GM12892 (cell line): ENCODE measurements around the gene PCDHB11.
"Not testable (repeated sequence)": the region's sequence is repeated elsewhere in the genome, so short reads cannot be mapped to it uniquely, and the experiment has no call there.

Source experiments
- DNase-seq: peaks from one replicate; pipeline ENCODE4 v3.0.0; 2011; ENCODE audit not compliant: insufficient read length
- FAIRE-seq: peaks from 2 replicates; lab custom pipeline; 2011; peaks lifted over from hg19 to GRCh38; lab: Jason Lieb, UNC
- POLR2A ChIP-seq: IDR thresholded peaks from 2 replicates; pipeline ENCODE4 v1.6.1; 2011; ENCODE audit warnings: low read depth, low read length, control low read depth
- POLR2AphosphoS5 ChIP-seq: IDR thresholded peaks from 2 replicates; pipeline ENCODE4 v1.6.1; 2011; ENCODE audit warnings: low read depth, low read length, control low read depth
- TAF1 ChIP-seq: IDR thresholded peaks from 2 replicates; pipeline ENCODE4 v1.6.1; 2011; ENCODE audit warnings: low read depth, mild to moderate bottlenecking, control low read depth, low read length, borderline replicate concordance

The PCDHB11 gene

GRCh38 chr5:141208478-141208877 lies 9.1 kb downstream of the PCDHB11 start, which contains the start of gene PCDHB12:
TSS of gene PCDHB12 (plus strand) at chr5:141208719. CDS start at chr5:141208908, 189 bp downstream.
- FAIRE-seq = no peak
- DNase-seq = no peak
- TF ChIP-seq POLR2AphosphoS5 (no peak), TAF1 (no peak), POLR2A (no peak)

- not testable (repeated sequence) for DNase-seq, FAIRE-seq
These were observed 10.9 kb downstream of the PCDHB11 start for GRCh38 chr5:141210281-141210680.

GRCh38 chr5:141210849-141211248 lies 11.4 kb downstream of the PCDHB11 start:
- DNase-seq, FAIRE-seq: not testable (repeated sequence)

- not testable (repeated sequence) for FAIRE-seq, DNase-seq
These were observed 14.4 kb downstream of the PCDHB11 start, which contains the start of gene PCDHB13 for GRCh38 chr5:141213656-141214339. TSS of gene PCDHB13 (plus strand) at chr5:141213919. CDS start at chr5:141214124, 205 bp downstream.

GRCh38 chr5:141214583-141214982 lies 15.2 kb downstream of the PCDHB11 start:
- DNase-seq, FAIRE-seq: not testable (repeated sequence)

- FAIRE-seq, DNase-seq: not testable (repeated sequence)
These were observed 16.1 kb downstream of the PCDHB11 start for GRCh38 chr5:141215504-141215903.

- DNase-seq, FAIRE-seq: not testable (repeated sequence)
These were observed 16.6 kb downstream of the PCDHB11 start for GRCh38 chr5:141216035-141216434.

GRCh38 chr5:141223112-141223783 lies 23.8 kb downstream of the PCDHB11 start, which contains the start of gene PCDHB14:
TSS of gene PCDHB14 (plus strand) at chr5:141223343. CDS start at chr5:141223506, 163 bp downstream.
- TF ChIP-seq POLR2A (no peak), POLR2AphosphoS5 (no peak), TAF1 (no peak)
- DNase-seq (no peak), FAIRE-seq (no peak)

GRCh38 chr5:141224844-141225243 lies 25.4 kb downstream of the PCDHB11 start:
- FAIRE-seq, DNase-seq: not testable (repeated sequence)

GRCh38 chr5:141225421-141225820 lies 26.0 kb downstream of the PCDHB11 start:
- not testable (repeated sequence) for DNase-seq, FAIRE-seq

GRCh38 chr5:141234109-141234667 lies 34.8 kb downstream of the PCDHB11 start:
- FAIRE-seq = no peak
- DNase-seq = no peak
- no peak for TF ChIP-seq TAF1
- no peak for TF ChIP-seq POLR2A
- no peak for TF ChIP-seq POLR2AphosphoS5

GRCh38 chr5:141235922-141236321 lies 36.5 kb downstream of the PCDHB11 start:
- not testable (repeated sequence) for DNase-seq, FAIRE-seq

GRCh38 chr5:141236516-141237313 lies 37.3 kb downstream of the PCDHB11 start:
- no peak for TF ChIP-seq POLR2AphosphoS5
- no peak for TF ChIP-seq TAF1
- TF ChIP-seq POLR2A = no peak
- DNase-seq (no peak), FAIRE-seq (no peak)
